HepG2 (cell line): ENCODE results near the gene FNDC3B.

Source experiments
- IRF2 ChIP-seq: IDR thresholded peaks from 2 replicates; pipeline ENCODE4 v1.6.1; 2018; ENCODE audit warnings: missing genetic modification reagents, missing compliant biosample characterization
- POLR2A ChIP-seq, 2 experiments: IDR thresholded peaks; 2 replicates each; pipeline ENCODE4 v1.6.1; 2011; ENCODE audit warnings: low read depth in 2 of 2, low read length in 2 of 2, mild to moderate bottlenecking in 1 of 2, moderate library complexity in 1 of 2; ENCODE audit not compliant: insufficient read depth in 1 of 2
- TF ChIP-seq, protein P1 (sequence below): sonication (generic); formaldehyde crosslinking; IDR thresholded peaks from 2 replicates; pipeline ENCODE4 v1.4.0; 2020; ENCODE audit warnings: missing genetic modification reagents

DNA sequence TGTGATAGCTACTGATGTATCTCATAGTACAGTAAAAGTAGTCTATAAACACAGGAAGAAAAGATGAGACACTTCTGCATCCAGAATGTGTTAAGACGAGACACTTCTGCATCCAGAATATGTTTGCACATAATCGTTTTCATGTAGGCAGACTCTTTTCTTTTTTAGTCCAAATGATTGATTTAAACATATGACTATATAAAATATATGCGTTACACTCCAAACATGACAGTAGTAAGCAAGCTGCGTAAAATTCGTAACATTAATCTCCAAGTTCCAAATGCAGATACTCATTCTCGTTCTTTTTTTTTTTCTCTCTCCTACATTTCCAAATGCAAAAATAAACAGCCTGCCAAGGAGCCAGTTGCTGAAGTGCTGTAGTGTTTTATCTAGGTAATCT is 82.6 kb downstream of the FNDC3B start:
- TF ChIP-seq POLR2A (IDR thresholded peaks at IDR 0.05; ENCODE audit: insufficient read depth in 1 of 2, low read depth in 2 of 2, low read length in 2 of 2) (no peak), IRF2 (CRISPR knock-in tag) (no peak)
- TF ChIP-seq, protein P1, sequence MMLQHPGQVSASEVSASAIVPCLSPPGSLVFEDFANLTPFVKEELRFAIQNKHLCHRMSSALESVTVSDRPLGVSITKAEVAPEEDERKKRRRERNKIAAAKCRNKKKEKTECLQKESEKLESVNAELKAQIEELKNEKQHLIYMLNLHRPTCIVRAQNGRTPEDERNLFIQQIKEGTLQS = no peak
